SK-N-SH (cell line): Measurements from ENCODE around the gene MACROD2. TPM values are rescaled to one million over a fixed set of nuclear protein-coding genes. Genes with fewer than 3 reads are reported as not detected.

Experiments used
- CTCF ChIA-PET: fragments of 300-600, 350-600 bp; formaldehyde crosslinking; extraction: SDS; loops from one replicate; lab custom pipeline; 2021; lab: Yijun Ruan, JAX
- POLR2A ChIA-PET: fragments of 350-600 bp; sonication (Branson Sonifier 250); formaldehyde crosslinking; extraction: SDS; loops from one replicate; lab custom pipeline; 2020; ENCODE audit warnings: antibody characterized with exemption, inconsistent platforms; lab: Yijun Ruan, JAX
- DNase-seq: peaks from one replicate; pipeline ENCODE4 v3.0.0; 2012
- H2AFZ ChIP-seq: fragments of 200-600 bp; sonication (generic); 2 replicates; pipeline ENCODE4 v1.8.1; 2016; ENCODE audit warnings: antibody characterized with exemption, mild to moderate bottlenecking, low read depth
- H3F3A ChIP-seq: fragments of 200-600 bp; sonication (generic); replicated peaks from 2 replicates; pipeline ENCODE3; 2016; ENCODE audit warnings: antibody characterized with exemption, mild to moderate bottlenecking; ENCODE audit not compliant: insufficient read depth
- H3K27ac ChIP-seq, 2 experiments: fragments of 200-500 bp in 1 of 2; fragments of 200-600 bp in 1 of 2; sonication (Bioruptor generic) in 1 of 2; sonication (generic), shearing (Covaris generic) in 1 of 2; 2 replicates each; pipeline versions ENCODE4 v1.5.1 to v1.6.1; 2014 to 2016; ENCODE audit warnings: low read depth in 2 of 2, inconsistent platforms in 1 of 2, low read length in 1 of 2, mild to moderate bottlenecking in 1 of 2, mixed read lengths in 1 of 2
- H3K27me3 ChIP-seq: fragments of 200-600 bp; sonication (generic), shearing (Covaris generic); 2 replicates; pipeline ENCODE4 v1.6.1; 2016; ENCODE audit warnings: mixed run types; ENCODE audit not compliant: insufficient read depth
- H3K36me3 ChIP-seq, 2 experiments: fragments of 200-500 bp in 1 of 2; fragments of 200-600 bp in 1 of 2; sonication (Bioruptor generic) in 1 of 2; sonication (generic) in 1 of 2; replicated peaks in 1 of 2; 2 replicates each; pipeline versions ENCODE3 to v1.5.1; 2014 to 2016; ENCODE audit warnings: low read length in 1 of 2, mild to moderate bottlenecking in 1 of 2; ENCODE audit not compliant: insufficient read depth in 2 of 2, control insufficient read depth in 1 of 2
- H3K4me1 ChIP-seq, 2 experiments: fragments of 200-500 bp in 1 of 2; fragments of 200-600 bp in 1 of 2; sonication (Bioruptor generic) in 1 of 2; sonication (generic), shearing (Covaris generic) in 1 of 2; 2 replicates each; pipeline versions ENCODE4 v1.5.1 to v1.6.1; 2014 to 2016; ENCODE audit warnings: low read depth in 1 of 2, low read length in 1 of 2, mixed run types in 1 of 2; ENCODE audit not compliant: insufficient read depth in 2 of 2, control insufficient read depth in 1 of 2
- H3K4me2 ChIP-seq: fragments of 200-600 bp; sonication (generic), shearing (Covaris generic); 2 replicates; pipeline ENCODE4 v1.6.1; 2017; ENCODE audit warnings: mixed run types
- H3K4me3 ChIP-seq, 2 experiments: fragments of 200-500 bp in 1 of 2; fragments of 200-600 bp in 1 of 2; sonication (Bioruptor generic) in 1 of 2; sonication (generic), shearing (Covaris generic) in 1 of 2; 2 replicates each; pipeline versions ENCODE4 v1.5.1 to v1.8.1; 2014 to 2016; ENCODE audit warnings: low read depth in 2 of 2, inconsistent platforms in 1 of 2, low read length in 1 of 2, mild to moderate bottlenecking in 1 of 2, mixed read lengths in 1 of 2, moderate library complexity in 1 of 2
- H3K79me2 ChIP-seq: fragments of 200-600 bp; sonication (generic); 2 replicates; pipeline ENCODE4 v1.8.1; 2017; ENCODE audit warnings: mild to moderate bottlenecking; ENCODE audit not compliant: insufficient read depth
- H3K9ac ChIP-seq: fragments of 200-600 bp; sonication (generic); 2 replicates; pipeline ENCODE4 v1.6.1; 2017; ENCODE audit warnings: mixed run types
- H3K9me2 ChIP-seq: fragments of 200-600 bp; sonication (generic); 2 replicates; pipeline ENCODE4 v1.6.1; 2017; ENCODE audit warnings: mixed run types
- H3K9me3 ChIP-seq: fragments of 200-600 bp; sonication (generic); 2 replicates; pipeline ENCODE4 v1.6.1; 2017; ENCODE audit warnings: mixed run types, mild to moderate bottlenecking, moderate library complexity
- H4K20me1 ChIP-seq: fragments of 200-600 bp; sonication (generic); 2 replicates; pipeline ENCODE4 v1.6.1; 2017; ENCODE audit warnings: mild to moderate bottlenecking, mixed run types; ENCODE audit not compliant: insufficient read depth
- ELF1 ChIP-seq: IDR thresholded peaks from 2 replicates; pipeline ENCODE4 v1.4.0; 2012
- EP300 ChIP-seq, 2 experiments: IDR thresholded peaks; 2 replicates each; pipeline versions ENCODE4 v1.4.0 to v1.6.1; 2012; ENCODE audit warnings: borderline replicate concordance in 1 of 2, low read depth in 1 of 2, low read length in 1 of 2
- EZH2phosphoT487 ChIP-seq: fragments of 200-600 bp; sonication (generic); IDR thresholded peaks from 2 replicates; pipeline ENCODE4 v1.6.1; 2017; ENCODE audit warnings: low read depth, mixed run types, mild to moderate bottlenecking, antibody characterized with exemption, moderate library complexity, borderline replicate concordance
- FOXJ3 ChIP-seq: sonication (generic); formaldehyde crosslinking; IDR thresholded peaks from 2 replicates; pipeline ENCODE4 v1.5.1; 2020; ENCODE audit warnings: mild to moderate bottlenecking, missing genetic modification reagents
- MEF2A ChIP-seq: IDR thresholded peaks from 2 replicates; pipeline ENCODE4 v1.4.0; 2012; ENCODE audit warnings: low read depth, borderline replicate concordance
- NFIC ChIP-seq: IDR thresholded peaks from 2 replicates; pipeline ENCODE4 v1.4.0; 2012; ENCODE audit warnings: borderline replicate concordance
- NRF1 ChIP-seq: IDR thresholded peaks from 2 replicates; pipeline ENCODE4 v1.6.1; 2012; ENCODE audit warnings: low read depth, mild to moderate bottlenecking, low read length
- POLR2AphosphoS5 ChIP-seq: IDR thresholded peaks from 2 replicates; pipeline ENCODE4 v1.6.1; 2012; ENCODE audit warnings: low read depth, low read length
- RAD21 ChIP-seq: IDR thresholded peaks from 2 replicates; pipeline ENCODE4 v1.6.1; 2012; ENCODE audit warnings: mild to moderate bottlenecking, low read length
- RFX5 ChIP-seq: IDR thresholded peaks from 2 replicates; pipeline ENCODE4 v1.6.1; 2012; ENCODE audit warnings: mild to moderate bottlenecking, improper control_type of control experiment, low read length
- RXRA ChIP-seq: IDR thresholded peaks from 2 replicates; pipeline ENCODE4 v1.4.0; 2012; ENCODE audit warnings: low read depth, mild to moderate bottlenecking, borderline replicate concordance
- SMC3 ChIP-seq: IDR thresholded peaks from 2 replicates; pipeline ENCODE4 v1.6.1; 2012; ENCODE audit warnings: low read depth, low read length, improper control_type of control experiment
- TCF12 ChIP-seq: IDR thresholded peaks from 2 replicates; pipeline ENCODE4 v1.4.0; 2012
- TEAD4 ChIP-seq: IDR thresholded peaks from 2 replicates; pipeline ENCODE4 v1.4.0; 2012; ENCODE audit warnings: mild to moderate bottlenecking, borderline replicate concordance; ENCODE audit not compliant: insufficient read depth
- USF2 ChIP-seq: fragments of 150-350 bp; IDR thresholded peaks from 2 replicates; pipeline ENCODE4 v1.6.1; 2017; ENCODE audit warnings: antibody characterized with exemption, low read length, low read depth, borderline replicate concordance
- YY1 ChIP-seq: IDR thresholded peaks from 2 replicates; pipeline ENCODE4 v1.4.0; 2012; ENCODE audit warnings: low read depth, mild to moderate bottlenecking
- WGBS: methylation state at CpG from one replicate; pipeline ENCODE4 v1.1.6; 2017; ENCODE audit warnings: low lambda C conversion rate; 5-methylcytosine and 5-hydroxymethylcytosine counted together
- polyA plus RNA-seq, 3 experiments: library from polyadenylated mRNA; depleted of rRNA; stranded (reverse); fragments of >200 nt; gene quantifications; 2 replicates each; pipeline ENCODE4 v1.2.3, GENCODE V29; 2012
- TF ChIP-seq, protein P1 (sequence below): IDR thresholded peaks from 2 replicates; pipeline ENCODE4 v1.4.0; 2012; ENCODE audit warnings: low read depth
- TF ChIP-seq, protein P2 (sequence below): fragments of 200-600 bp; sonication (generic); IDR thresholded peaks from 2 replicates; pipeline ENCODE4 v1.6.1; 2017; ENCODE audit warnings: antibody characterized with exemption, mild to moderate bottlenecking, moderate library complexity

The MACROD2 gene
- polyA plus RNA-seq, 1 of the 3 experiments (the other 2 are of a cell fraction), result 0.33 TPM

- Histone ChIP-seq H2AFZ (no peak overlapping the region), H3K9ac (no peak overlapping the region), H3F3A (no peaks in the 10 kb centered on the region), H3K79me2 (no peaks in the 10 kb centered on the region), H3K4me3 (no peak overlapping the region), H3K4me1 (no peaks in the 10 kb centered on the region), H3K9me3 (no peaks in the 10 kb centered on the region), H3K9me2 (no peaks in the 10 kb centered on the region), H3K4me2 (no peak overlapping the region), H3K27ac (no peak overlapping the region), H3K27me3 (no peaks in the 10 kb centered on the region), H3K36me3 (no peaks in the 10 kb centered on the region), H4K20me1 (no peaks in the 10 kb centered on the region)
- TF ChIP-seq NFIC, result no peak
- no peak for TF ChIP-seq EZH2phosphoT487
- no peak for TF ChIP-seq USF2
- TF ChIP-seq TEAD4, result no peak
- TF ChIP-seq MEF2A, result no peak
- peak; percentile 43 for TF ChIP-seq SMC3
- no peak for TF ChIP-seq YY1
- TF ChIP-seq RAD21, result peak; percentile 85
- TF ChIP-seq TCF12, result no peak
- no peak for TF ChIP-seq RFX5
- TF ChIP-seq, protein P1, sequence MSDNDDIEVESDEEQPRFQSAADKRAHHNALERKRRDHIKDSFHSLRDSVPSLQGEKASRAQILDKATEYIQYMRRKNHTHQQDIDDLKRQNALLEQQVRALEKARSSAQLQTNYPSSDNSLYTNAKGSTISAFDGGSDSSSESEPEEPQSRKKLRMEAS, result no peak
- TF ChIP-seq POLR2AphosphoS5, result no peak
- TF ChIP-seq EP300 (IDR thresholded peaks at IDR 0.05; ENCODE audit: borderline replicate concordance in 1 of 2, low read depth in 1 of 2, low read length in 1 of 2), result no peak
- no peak for TF ChIP-seq FOXJ3 (CRISPR knock-in tag)
- TF ChIP-seq NRF1, result no peak
- TF ChIP-seq ELF1, result no peak
- TF ChIP-seq, protein P2, sequence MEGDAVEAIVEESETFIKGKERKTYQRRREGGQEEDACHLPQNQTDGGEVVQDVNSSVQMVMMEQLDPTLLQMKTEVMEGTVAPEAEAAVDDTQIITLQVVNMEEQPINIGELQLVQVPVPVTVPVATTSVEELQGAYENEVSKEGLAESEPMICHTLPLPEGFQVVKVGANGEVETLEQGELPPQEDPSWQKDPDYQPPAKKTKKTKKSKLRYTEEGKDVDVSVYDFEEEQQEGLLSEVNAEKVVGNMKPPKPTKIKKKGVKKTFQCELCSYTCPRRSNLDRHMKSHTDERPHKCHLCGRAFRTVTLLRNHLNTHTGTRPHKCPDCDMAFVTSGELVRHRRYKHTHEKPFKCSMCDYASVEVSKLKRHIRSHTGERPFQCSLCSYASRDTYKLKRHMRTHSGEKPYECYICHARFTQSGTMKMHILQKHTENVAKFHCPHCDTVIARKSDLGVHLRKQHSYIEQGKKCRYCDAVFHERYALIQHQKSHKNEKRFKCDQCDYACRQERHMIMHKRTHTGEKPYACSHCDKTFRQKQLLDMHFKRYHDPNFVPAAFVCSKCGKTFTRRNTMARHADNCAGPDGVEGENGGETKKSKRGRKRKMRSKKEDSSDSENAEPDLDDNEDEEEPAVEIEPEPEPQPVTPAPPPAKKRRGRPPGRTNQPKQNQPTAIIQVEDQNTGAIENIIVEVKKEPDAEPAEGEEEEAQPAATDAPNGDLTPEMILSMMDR, result peak; percentile 79
- no peak for TF ChIP-seq RXRA
- ChIA-PET CTCF (interaction anchor here (0.6 to 4.0 kb wide), 18 partner anchors 9 to 257 kb away, joined by 3 to 44 read pairs (median 3); no protein-coding TSS in a partner anchor), POLR2A (no interaction called here)
- WGBS, result 3% methylated on average over 4 of the region's 4 CpGs
- peak; percentile 33 for DNase-seq
Observed at GRCh38 chr20:14055127-14055742, 59.9 kb downstream of the MACROD2 start.
